IgD-negative memory B cell (primary cell): ENCODE data around the gene ASB13. TPM values are rescaled to one million over a fixed set of nuclear protein-coding genes. Genes with fewer than 3 reads are reported as not detected.

ENCODE experiments used
- H3K27ac Mint-ChIP-seq, 3 donors: one replicate each; pipeline ENCODE4 v1.8.0; 2020 to 2022; ENCODE audit warnings: mild to moderate bottlenecking in 3 of 3, mixed read lengths in 3 of 3, moderate library complexity in 1 of 3
- H3K27me3 Mint-ChIP-seq: one replicate; pipeline ENCODE4 v1.8.0; 2021; ENCODE audit warnings: mixed read lengths
- H3K36me3 Mint-ChIP-seq: one replicate; pipeline ENCODE4 v1.8.0; 2020; ENCODE audit warnings: mild to moderate bottlenecking, mixed read lengths
- H3K4me1 Mint-ChIP-seq, 3 donors: one replicate each; pipeline ENCODE4 v1.8.0; 2020 to 2022; ENCODE audit warnings: mixed read lengths in 3 of 3, mild to moderate bottlenecking in 1 of 3
- H3K4me3 Mint-ChIP-seq, 4 donors: one replicate each; pipeline ENCODE4 v1.8.0; 2020 to 2022; ENCODE audit warnings: mild to moderate bottlenecking in 4 of 4, mixed read lengths in 4 of 4, moderate library complexity in 3 of 4
- H3K9me3 Mint-ChIP-seq, 3 donors: one replicate each; pipeline ENCODE4 v1.8.0; 2020 to 2021; ENCODE audit warnings: mixed read lengths in 3 of 3, mild to moderate bottlenecking in 1 of 3
- polyA plus RNA-seq: library from polyadenylated mRNA; unstranded; fragments of 300-500 nt; fragmentation: Illumina TruSeq; gene quantifications from one replicate; pipeline ENCODE4 v1.2.3, GENCODE V29; 2021

The ASB13 gene, protein sequence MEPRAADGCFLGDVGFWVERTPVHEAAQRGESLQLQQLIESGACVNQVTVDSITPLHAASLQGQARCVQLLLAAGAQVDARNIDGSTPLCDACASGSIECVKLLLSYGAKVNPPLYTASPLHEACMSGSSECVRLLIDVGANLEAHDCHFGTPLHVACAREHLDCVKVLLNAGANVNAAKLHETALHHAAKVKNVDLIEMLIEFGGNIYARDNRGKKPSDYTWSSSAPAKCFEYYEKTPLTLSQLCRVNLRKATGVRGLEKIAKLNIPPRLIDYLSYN
- polyA plus RNA-seq, result 6.6 TPM

DNA sequence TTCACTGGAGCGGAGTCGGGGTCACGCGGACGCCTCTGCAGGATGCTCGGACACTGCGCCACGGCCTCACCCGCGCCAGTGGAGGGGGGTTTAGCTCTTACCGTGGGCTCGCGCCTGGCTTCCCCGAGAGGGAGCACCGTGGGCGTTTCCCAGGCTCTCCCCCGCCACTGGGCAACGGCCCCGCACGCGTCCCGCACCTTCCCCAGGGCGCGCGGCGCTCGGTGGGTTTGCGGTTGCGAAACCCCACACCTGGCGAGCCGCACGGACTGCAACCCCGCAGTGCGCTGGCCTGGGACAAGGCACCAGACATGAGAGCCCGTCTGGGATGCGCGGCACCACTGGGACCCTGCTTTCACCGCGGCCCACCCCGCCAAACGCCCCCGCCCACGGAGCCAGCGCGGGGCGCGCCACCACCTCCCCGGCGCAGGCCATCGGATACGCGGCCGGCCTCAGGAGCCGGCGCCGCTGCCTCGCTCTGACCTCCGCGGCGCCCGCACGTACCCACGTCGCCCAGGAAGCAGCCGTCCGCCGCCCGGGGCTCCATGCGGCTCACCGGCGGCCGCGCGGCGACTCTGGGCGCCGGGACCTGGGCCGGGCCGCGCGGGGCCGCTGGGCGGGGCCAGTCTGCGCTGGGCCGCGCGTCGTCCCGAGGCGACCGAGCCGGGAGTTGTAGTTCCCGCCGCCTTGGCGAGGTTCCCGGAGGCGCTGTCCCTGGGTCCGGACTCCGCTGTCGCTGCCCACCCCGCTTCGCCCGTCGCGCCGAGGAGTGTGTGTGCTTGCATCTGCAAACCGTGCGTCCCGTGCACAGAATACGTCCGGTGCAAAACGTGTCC, at the start of gene ASB13:
Gene ASB13, minus strand, starts transcription at position 588 of the 833 bp plus-strand sequence. Its CDS starts 44 bp downstream, at position 544.
- Mint-ChIP-seq H3K27ac (peak within 1 kb of the TSS in 1 of 3 donors; percentile 17), H3K27me3 (peaks cover 9% of the 10 kb centered on the region), H3K36me3 (peaks cover 3% of the 10 kb centered on the region), H3K4me3 (peak within 1 kb of the TSS; percentile 91 to 97 (median 94)), H3K9me3 (no peaks in the 10 kb centered on the region), H3K4me1 (peaks cover 15 to 18% (median 18%) of the 10 kb centered on the region in 3 donors)

DNA sequence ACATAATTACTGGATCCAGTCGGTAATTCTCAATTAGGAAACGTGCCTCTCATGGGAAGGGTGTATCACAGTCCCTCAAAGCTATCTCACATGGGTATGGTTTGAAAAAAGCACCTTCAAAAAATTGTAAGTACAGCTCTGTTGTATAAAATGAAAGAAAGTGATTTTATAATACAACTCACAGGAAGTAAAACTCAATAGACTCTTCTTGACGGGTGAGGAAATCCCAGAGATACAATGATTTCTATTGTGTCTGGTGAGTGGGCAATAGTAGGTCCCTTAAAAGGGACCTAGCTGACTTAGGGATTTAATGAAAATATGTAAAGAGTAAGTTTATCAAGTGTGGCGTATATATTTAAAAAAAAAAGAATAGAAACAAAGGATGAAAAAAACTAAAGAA, 45.2 kb upstream of the ASB13 start:
- H3K9me3 Mint-ChIP-seq, result peaks cover 0 to 3% (median 0%) of the 10 kb centered on the region in 3 donors
- no peaks in the 10 kb centered on the region for H3K27me3 Mint-ChIP-seq
- peak overlapping the region in 1 of 3 donors; percentile 36 for H3K27ac Mint-ChIP-seq
- H3K4me3 Mint-ChIP-seq, result peak overlapping the region in 3 of 4 donors; percentile 59 to 86 (median 81)
- H3K36me3 Mint-ChIP-seq, result peaks cover 4% of the 10 kb centered on the region
- peaks cover 44 to 72% (median 54%) of the 10 kb centered on the region in 3 donors for H3K4me1 Mint-ChIP-seq

DNA sequence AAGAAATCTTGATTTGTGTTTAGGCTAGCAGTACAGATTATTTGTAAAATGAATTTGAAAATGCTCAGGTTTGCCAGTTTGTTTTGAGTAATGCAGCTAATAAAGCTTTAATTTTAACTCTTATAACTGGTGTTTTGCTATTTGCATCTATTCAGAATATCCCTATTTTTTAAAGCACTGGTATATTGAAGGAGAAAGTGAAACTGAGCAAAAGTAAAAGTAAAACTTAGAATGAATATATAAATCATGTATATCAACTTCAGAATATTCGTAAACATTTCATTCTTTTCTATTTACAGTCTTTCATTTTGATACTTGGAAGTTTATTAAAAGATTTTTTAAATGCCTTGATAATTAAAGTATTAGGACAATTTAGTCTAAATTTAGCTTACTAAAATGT, 44.5 kb upstream of the ASB13 start:
- Mint-ChIP-seq H3K9me3 (peaks cover 0 to 3% (median 0%) of the 10 kb centered on the region in 3 donors), H3K36me3 (peaks cover 4% of the 10 kb centered on the region), H3K4me3 (peak overlapping the region in 3 of 4 donors; percentile 54 to 86 (median 81)), H3K4me1 (peaks cover 46 to 65% (median 49%) of the 10 kb centered on the region in 3 donors), H3K27me3 (no peaks in the 10 kb centered on the region), H3K27ac (no peak overlapping the region)

DNA sequence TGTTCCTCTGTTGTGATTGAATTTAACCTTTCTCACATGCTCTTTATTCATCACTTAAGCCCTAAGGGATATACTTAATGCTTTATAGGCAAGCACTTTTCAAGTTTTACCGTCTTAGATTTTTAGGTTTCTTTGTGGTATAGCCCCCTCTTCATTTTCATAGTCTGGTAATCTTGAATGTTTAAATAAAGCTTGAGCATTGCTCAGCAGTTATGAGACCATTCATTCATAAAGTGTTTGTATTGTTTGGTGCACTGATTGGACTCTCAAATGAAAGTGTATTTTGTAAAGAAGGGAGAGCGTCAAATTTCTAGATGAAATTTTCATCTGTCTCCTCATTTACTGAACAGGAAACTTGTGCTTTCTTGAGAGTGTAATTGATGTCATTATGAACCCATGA, 43.5 kb upstream of the ASB13 start:
- peaks cover 4% of the 10 kb centered on the region for H3K36me3 Mint-ChIP-seq
- H3K4me1 Mint-ChIP-seq, result peaks cover 45 to 61% (median 46%) of the 10 kb centered on the region in 3 donors
- H3K27ac Mint-ChIP-seq, result no peak overlapping the region
- H3K9me3 Mint-ChIP-seq, result peaks cover 0 to 3% (median 0%) of the 10 kb centered on the region in 3 donors
- H3K27me3 Mint-ChIP-seq, result no peaks in the 10 kb centered on the region
- peak overlapping the region in 3 of 4 donors; percentile 3 to 54 (median 39) for H3K4me3 Mint-ChIP-seq

DNA sequence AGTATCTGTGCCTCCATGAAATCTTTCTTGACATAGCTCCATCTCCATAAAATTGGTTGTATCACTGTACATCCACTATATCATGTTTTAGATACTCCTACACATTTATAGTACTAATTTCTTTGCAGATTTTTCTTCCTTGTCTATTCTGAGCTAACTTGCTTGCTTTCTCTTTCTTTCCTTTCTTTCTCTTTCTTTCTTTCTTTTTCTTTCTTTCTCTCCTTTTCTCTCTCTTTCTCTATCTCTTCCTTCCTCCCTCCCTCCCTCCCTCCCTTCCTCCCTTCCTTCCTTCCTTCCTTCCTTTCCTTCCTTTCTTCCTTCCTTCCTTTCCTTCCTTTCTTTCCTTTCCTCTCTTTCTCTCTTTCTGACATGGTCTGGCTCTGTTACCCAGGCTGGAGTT, 42.0 kb upstream of the ASB13 start:
- H3K4me1 Mint-ChIP-seq, result peaks cover 42 to 56% (median 46%) of the 10 kb centered on the region in 3 donors
- peaks cover 4% of the 10 kb centered on the region for H3K36me3 Mint-ChIP-seq
- H3K27me3 Mint-ChIP-seq, result no peaks in the 10 kb centered on the region
- H3K27ac Mint-ChIP-seq, result no peak overlapping the region
- peaks cover 0 to 3% (median 0%) of the 10 kb centered on the region in 3 donors for H3K9me3 Mint-ChIP-seq
- H3K4me3 Mint-ChIP-seq, result no peak overlapping the region

DNA sequence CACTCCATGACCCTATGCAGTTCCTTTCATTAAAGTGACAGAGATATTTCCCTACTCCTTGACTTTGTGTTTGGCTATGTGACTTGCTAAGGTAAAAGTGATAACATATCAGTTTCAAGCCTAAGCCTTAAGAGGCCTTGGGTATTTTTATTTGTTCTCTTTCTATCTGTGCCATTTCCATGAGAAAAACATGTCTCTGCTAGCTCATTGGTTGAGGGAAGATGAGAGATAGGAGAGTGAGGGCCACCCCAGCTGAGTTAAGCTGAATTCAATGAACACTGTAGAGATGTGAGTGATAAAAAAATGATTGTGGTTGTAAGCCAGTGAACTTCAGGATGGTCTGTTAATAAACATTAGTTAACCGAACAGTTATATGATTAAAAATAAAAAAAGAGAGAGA, 31.7 kb upstream of the ASB13 start:
- H3K36me3 Mint-ChIP-seq, result no peaks in the 10 kb centered on the region
- no peaks in the 10 kb centered on the region for H3K27me3 Mint-ChIP-seq
- H3K4me3 Mint-ChIP-seq, result peak overlapping the region in 2 of 4 donors; percentile 29 to 52
- H3K9me3 Mint-ChIP-seq, result no peaks in the 10 kb centered on the region
- H3K4me1 Mint-ChIP-seq, result peaks cover 30 to 44% (median 36%) of the 10 kb centered on the region in 3 donors
- H3K27ac Mint-ChIP-seq, result no peak overlapping the region

DNA sequence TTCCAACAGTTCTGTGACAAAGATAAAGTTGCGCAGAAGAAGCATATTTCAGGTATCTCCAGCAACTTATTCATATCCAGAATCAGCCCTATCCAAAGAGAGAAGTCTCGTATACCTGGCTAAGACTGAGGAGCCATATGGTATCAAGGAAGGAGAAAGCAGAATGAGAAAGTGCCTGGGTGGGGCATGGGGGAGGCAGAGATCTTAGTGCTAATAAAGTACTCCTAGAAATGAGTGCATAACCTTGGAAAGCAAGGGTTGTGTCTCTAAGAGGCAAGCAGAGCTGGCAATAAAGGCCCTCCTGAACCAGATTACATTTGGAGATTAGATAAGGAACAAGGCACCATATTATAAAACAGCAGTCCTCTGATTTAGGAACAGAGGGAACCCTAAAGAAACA, 30.9 kb upstream of the ASB13 start:
- no peaks in the 10 kb centered on the region for H3K27me3 Mint-ChIP-seq
- H3K36me3 Mint-ChIP-seq, result no peaks in the 10 kb centered on the region
- peaks cover 31 to 47% (median 39%) of the 10 kb centered on the region in 3 donors for H3K4me1 Mint-ChIP-seq
- no peak overlapping the region for H3K4me3 Mint-ChIP-seq
- H3K9me3 Mint-ChIP-seq, result no peaks in the 10 kb centered on the region
- no peak overlapping the region for H3K27ac Mint-ChIP-seq

DNA sequence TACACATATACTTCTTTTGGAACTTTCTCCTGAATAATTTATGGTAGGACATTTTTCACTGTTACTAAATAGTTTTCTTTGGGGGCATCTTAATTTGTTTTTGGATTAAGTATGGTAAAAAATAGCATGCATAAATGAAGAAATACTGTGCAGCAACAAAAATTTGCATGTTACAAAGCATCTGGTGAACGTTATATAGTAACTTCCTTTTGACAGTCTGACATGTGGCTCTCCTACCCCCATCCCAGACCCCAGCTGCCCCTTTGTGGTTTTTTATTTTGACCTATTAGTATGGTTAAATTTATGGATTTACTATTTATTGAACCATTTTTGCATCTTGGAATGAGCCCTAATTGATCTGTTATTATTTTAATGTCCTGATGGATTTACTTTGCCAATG, 28.2 kb upstream of the ASB13 start:
- Mint-ChIP-seq H3K4me1 (peaks cover 43 to 53% (median 46%) of the 10 kb centered on the region in 3 donors), H3K27me3 (no peaks in the 10 kb centered on the region), H3K9me3 (no peaks in the 10 kb centered on the region)

DNA sequence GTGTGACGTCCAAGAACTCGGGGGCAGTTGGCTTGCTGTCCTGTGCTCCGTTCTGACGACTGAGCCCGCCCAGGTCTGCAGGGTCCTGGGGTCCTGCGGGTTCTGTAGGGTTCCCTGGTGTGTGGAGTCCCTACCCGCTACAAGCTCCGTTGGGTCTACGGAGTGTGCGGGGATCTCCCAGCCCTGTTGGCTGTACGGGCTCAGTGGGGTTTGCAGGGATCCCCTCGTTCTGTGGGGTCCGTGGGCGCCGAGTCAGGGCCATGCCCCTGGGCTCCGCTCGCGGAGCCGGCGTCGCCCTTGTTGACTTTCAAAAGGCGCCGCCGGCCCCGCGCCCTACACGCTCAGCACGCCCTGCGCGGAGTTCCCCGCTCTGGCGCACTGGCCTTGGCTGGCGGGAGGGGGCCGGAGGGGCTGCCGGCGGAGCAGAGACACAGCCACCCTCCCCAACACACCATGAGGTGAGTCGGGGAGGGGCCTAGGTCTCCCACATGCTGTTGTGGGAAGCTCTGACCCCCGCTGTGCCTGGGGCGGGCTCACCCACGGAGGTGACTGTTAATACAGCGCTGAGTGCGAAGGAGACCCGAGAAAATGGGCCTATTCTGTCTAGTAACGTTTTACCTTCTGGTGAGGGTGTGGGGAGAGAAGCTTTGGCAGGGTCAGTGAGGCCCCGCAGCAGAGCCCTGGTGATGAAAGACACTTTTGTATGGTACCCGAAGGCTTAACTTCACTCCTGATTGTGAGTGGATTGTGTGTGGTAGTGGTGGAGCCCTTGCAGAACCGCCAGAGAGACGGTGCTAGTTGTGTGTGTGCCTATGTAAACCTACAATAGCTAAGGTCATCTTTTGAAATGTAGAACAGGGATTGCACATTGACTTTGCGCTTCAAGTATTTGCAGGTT, 26.3 kb upstream of the ASB13 start:
- peak overlapping the region; percentile 22 to 92 (median 78) for H3K4me3 Mint-ChIP-seq
- H3K9me3 Mint-ChIP-seq, result no peaks in the 10 kb centered on the region
- H3K36me3 Mint-ChIP-seq, result no peaks in the 10 kb centered on the region
- H3K27ac Mint-ChIP-seq, result peak overlapping the region; percentile 84 to 95 (median 90)
- peaks cover 46 to 60% (median 50%) of the 10 kb centered on the region in 3 donors for H3K4me1 Mint-ChIP-seq
- H3K27me3 Mint-ChIP-seq, result no peaks in the 10 kb centered on the region

More for the DNA sequence above, 28.2 kb upstream of the ASB13 start:
- Mint-ChIP-seq H3K36me3 (no peaks in the 10 kb centered on the region), H3K27ac (no peak overlapping the region), H3K4me3 (peak overlapping the region in 2 of 4 donors; percentile 18 to 77)

DNA sequence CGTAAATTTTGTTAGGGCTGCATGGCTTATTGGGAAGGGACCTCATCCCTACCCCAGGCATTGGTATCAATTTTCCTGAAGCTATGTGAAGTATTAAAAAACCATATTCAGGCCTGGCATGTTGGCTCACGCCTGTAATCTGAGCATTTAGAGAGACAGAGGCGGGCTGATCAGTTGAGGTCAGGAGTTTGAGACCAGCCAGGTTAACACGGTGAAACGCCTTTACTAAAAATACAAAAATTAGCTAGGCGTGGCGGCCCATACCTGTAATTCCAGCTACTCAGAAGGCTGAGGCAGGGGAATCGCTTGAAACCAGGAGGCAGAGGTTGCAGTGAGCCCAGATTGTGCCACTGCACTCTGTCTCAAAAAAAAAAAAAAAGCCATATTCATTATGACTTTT, 25.4 kb upstream of the ASB13 start:
- no peaks in the 10 kb centered on the region for H3K9me3 Mint-ChIP-seq
- peaks cover 43 to 52% (median 50%) of the 10 kb centered on the region in 3 donors for H3K4me1 Mint-ChIP-seq
- peak overlapping the region in 3 of 4 donors; percentile 22 to 81 (median 61) for H3K4me3 Mint-ChIP-seq
- peak overlapping the region in 2 of 3 donors; percentile 84 to 95 for H3K27ac Mint-ChIP-seq
- H3K36me3 Mint-ChIP-seq, result no peaks in the 10 kb centered on the region
- H3K27me3 Mint-ChIP-seq, result no peaks in the 10 kb centered on the region

DNA sequence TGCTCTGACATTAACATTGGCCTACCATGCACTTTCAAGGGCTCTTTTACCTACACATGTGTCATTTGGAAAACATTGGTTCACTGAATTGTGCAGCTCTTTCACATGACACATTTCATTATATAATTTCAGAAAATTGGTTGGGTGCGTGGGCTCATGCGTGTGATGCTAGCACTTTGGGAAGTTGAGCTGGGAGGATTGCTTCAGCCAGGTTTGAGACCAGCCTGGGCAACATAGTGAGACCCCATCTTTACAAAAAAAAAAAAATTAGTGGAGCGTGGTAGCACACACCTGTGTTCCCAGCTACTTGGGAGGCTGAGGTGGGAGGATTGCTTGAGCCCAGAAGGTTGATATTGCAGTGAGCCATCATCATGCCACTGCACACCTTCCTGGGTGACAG, 22.2 kb upstream of the ASB13 start:
- H3K36me3 Mint-ChIP-seq, result no peaks in the 10 kb centered on the region
- peaks cover 38 to 48% (median 48%) of the 10 kb centered on the region in 3 donors for H3K4me1 Mint-ChIP-seq
- no peaks in the 10 kb centered on the region for H3K9me3 Mint-ChIP-seq
- H3K27me3 Mint-ChIP-seq, result no peaks in the 10 kb centered on the region
- H3K27ac Mint-ChIP-seq, result peak overlapping the region in 2 of 3 donors; percentile 26 to 88
- H3K4me3 Mint-ChIP-seq, result peak overlapping the region in 3 of 4 donors; percentile 31 to 65 (median 63)

DNA sequence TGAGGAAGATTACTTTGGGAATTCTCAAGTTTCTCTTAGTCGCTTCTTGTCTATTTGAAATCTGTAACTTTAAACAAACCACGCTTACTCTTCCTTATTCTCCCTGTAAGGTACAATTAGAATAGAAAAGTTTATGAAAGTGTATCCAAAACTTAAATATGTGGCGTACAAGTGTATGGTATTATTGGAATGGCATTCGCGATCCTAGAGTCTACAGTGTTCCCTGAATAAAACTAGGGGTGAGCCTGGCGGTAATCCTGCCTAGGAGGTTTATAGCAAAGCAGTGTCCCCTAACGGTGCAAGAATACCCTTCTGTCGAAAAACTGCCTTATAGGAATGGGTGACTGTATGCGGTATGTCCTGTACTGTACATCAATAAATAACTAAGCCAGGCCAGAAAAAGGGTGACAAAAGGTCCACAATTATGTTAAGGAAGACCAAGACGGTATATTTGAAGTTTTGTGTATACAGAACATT, 19.4 kb upstream of the ASB13 start:
- no peaks in the 10 kb centered on the region for H3K9me3 Mint-ChIP-seq
- peaks cover 23 to 42% (median 31%) of the 10 kb centered on the region in 3 donors for H3K4me1 Mint-ChIP-seq
- peak overlapping the region; percentile 91 to 95 (median 92) for H3K27ac Mint-ChIP-seq
- no peaks in the 10 kb centered on the region for H3K36me3 Mint-ChIP-seq
- no peaks in the 10 kb centered on the region for H3K27me3 Mint-ChIP-seq
- H3K4me3 Mint-ChIP-seq, result peak overlapping the region; percentile 91 to 97 (median 95)

DNA sequence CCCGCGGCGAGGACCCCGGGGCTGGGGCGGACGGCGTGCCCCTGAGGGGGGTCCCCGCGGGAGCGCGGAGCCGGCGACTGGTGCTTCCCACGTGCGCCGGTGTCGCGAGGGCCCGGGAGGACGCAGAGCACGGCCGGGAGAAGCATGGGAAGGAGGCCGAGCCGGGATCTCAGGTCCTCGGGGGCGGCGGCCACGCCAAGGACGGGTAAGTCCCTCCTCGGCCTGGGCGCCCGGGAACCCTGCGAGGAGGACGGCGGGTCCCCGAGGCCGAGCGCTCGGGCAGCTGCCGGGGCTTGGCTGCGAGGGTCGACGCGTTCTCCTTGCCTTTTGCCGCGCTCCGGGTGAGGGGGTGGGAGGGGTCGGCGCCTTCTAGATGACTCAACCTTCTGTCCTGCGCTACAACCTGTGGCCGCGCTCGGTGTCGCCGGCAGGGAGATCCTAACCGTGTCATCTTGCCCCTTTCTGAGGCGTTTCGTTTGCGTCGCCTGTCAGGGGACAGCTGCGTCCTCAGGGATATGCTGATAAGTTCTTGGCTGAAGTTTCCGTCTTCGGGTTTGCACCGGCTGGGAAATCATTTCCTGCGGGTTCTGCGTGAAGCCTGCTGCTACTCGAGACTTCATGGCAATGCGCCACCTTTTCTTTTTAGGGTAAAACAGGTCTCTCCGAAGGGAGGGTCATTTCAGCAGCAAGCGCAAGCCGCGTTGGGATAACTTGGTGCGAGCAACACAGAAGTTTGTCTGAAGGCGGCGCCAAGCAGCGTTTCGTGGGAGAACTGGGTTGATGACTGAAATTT, 18.8 kb upstream of the ASB13 start:
- H3K4me1 Mint-ChIP-seq, result peaks cover 19 to 39% (median 31%) of the 10 kb centered on the region in 3 donors
- no peaks in the 10 kb centered on the region for H3K36me3 Mint-ChIP-seq
- H3K27ac Mint-ChIP-seq, result peak overlapping the region; percentile 91 to 96 (median 92)
- H3K27me3 Mint-ChIP-seq, result no peaks in the 10 kb centered on the region
- H3K4me3 Mint-ChIP-seq, result peak overlapping the region; percentile 91 to 97 (median 95)
- H3K9me3 Mint-ChIP-seq, result no peaks in the 10 kb centered on the region
